Tibial nerve (tissue), 4 donors: ENCODE data around the gene FRMD4B. TPM values are rescaled to one million over a fixed set of nuclear protein-coding genes. Genes with fewer than 3 reads are reported as not detected.

Experiments
- DNase-seq, 2 donors: peaks; one replicate each; pipeline ENCODE4 v3.0.0-alpha.2; 2019; ENCODE audit warnings: low spot score in 2 of 2
- H3K27ac ChIP-seq, 4 donors: fragments of 200-600 bp; sonication (generic) in 3 of 4; one replicate each; pipeline ENCODE4 v1.5.1; 2017 to 2019; ENCODE audit warnings: mild to moderate bottlenecking in 1 of 4
- H3K27me3 ChIP-seq, 2 donors: fragments of 200-600 bp; sonication (generic) in 1 of 2; one replicate each; pipeline versions ENCODE4 v1.5.1 to v1.6.0; 2017 to 2019
- H3K36me3 ChIP-seq, 3 donors: fragments of 200-600 bp; sonication (generic); one replicate each; pipeline ENCODE4 v1.5.1; 2018 to 2019
- H3K4me1 ChIP-seq, 4 donors: fragments of 200-600 bp; sonication (generic) in 3 of 4; one replicate each; pipeline ENCODE4 v1.5.1; 2017 to 2019
- H3K4me3 ChIP-seq, 4 donors: fragments of 200-600 bp; sonication (generic) in 3 of 4; one replicate each; pipeline ENCODE4 v1.5.1; 2017 to 2019; ENCODE audit warnings: mild to moderate bottlenecking in 1 of 4, moderate library complexity in 1 of 4
- H3K9me3 ChIP-seq, 4 donors: fragments of 200-600 bp; sonication (generic) in 3 of 4; one replicate each; pipeline ENCODE4 v1.5.1; 2017 to 2019
- EP300 ChIP-seq, 2 donors: sonication (generic); formaldehyde crosslinking; IDR thresholded peaks; one replicate each; pipeline ENCODE4 v1.6.1; 2017; ENCODE audit warnings: antibody characterized with exemption in 2 of 2, mild to moderate bottlenecking in 1 of 2
- POLR2A ChIP-seq, 2 donors: fragments of 450-650 bp; IDR thresholded peaks; one replicate each; pipeline ENCODE4 v1.6.1; 2017; ENCODE audit warnings: antibody characterized with exemption in 2 of 2, mild to moderate bottlenecking in 2 of 2, moderate library complexity in 2 of 2
- WGBS, 2 donors: methylation state at CpG; one replicate each; pipeline ENCODE4 v1.1.5; 2018; 5-methylcytosine and 5-hydroxymethylcytosine counted together
- total RNA-seq, 4 donors: library from RNA; depleted of rRNA; stranded (reverse); fragments of >200 nt; gene quantifications; one replicate each; pipeline ENCODE4 v1.1.0, GENCODE V29; 2016
- TF ChIP-seq, protein P1 (sequence below), 5 experiments: fragments of 200-600 bp in 3 of 5; fragments of 450-650 bp in 2 of 5; sonication (generic) in 3 of 5; IDR thresholded peaks; one replicate each; pipeline ENCODE4 v1.5.1; 2016 to 2019; ENCODE audit warnings: antibody characterized with exemption in 5 of 5, mild to moderate bottlenecking in 3 of 5, moderate library complexity in 2 of 5

The FRMD4B gene
- total RNA-seq = 10 to 100 TPM; 41.7 to 62.1 (median 56.1) TPM

DNA sequence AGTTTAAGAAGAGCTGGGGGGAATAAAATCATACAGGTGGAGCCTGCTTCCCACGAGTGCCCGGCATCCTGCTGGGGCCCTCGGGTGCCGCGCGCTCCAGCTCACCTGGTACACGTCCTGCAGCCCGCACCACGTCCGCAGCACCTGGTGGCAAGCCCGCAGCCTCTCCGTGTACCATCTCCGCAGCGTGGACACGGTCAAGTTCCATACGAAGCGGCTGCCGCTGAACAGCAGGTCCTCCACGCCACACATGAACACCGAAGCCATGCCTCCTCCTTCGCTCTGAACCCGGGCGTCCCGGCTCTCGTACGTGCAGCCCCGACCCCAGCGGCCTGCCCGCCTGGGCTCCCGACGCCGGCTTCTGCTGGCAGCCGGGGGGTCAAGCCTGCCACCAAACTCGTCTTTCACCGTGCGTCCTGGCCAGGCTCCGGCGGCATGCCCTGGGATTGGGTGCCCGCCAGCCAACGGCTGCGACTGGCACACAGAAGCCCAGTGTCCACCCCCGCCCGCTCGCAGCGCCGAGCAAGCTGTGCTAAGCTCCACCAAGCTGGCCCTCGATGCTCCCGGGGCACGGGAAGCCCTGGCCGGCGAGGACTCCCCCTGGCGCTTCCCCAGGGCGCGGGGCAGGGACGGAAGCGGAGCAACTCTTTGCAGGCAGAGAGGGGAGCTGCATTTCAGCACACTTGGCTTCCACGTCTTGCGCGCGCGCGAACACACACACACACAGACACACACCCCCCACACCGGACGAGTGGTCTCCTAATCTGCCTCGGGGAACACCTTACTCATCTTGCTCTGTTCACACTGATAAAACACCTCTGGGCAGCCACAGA lies at the start of gene FRMD4B:
TSS of gene FRMD4B (minus strand) at position 366 of the 833 bp plus-strand sequence. CDS start at position 267, 99 bp downstream.
- DNase-seq = peak in 1 of 2 donors; percentile 41
- H3K27me3 ChIP-seq = no peaks in the 10 kb centered on the region
- no peaks in the 10 kb centered on the region for H3K36me3 ChIP-seq
- peak within 1 kb of the TSS in 3 of 4 donors; percentile 4 to 82 (median 47) for H3K27ac ChIP-seq
- H3K4me3 ChIP-seq = peak within 1 kb of the TSS; percentile 44 to 73 (median 52)
- peaks cover 0 to 57% (median 4%) of the 10 kb centered on the region in 4 donors for H3K4me1 ChIP-seq
- TF ChIP-seq EP300 (IDR thresholded peaks at IDR 0.05) (peak in 1 of 2 donors; percentile 48), POLR2A (IDR thresholded peaks at IDR 0.05) (no peak)
- TF ChIP-seq, protein P1, sequence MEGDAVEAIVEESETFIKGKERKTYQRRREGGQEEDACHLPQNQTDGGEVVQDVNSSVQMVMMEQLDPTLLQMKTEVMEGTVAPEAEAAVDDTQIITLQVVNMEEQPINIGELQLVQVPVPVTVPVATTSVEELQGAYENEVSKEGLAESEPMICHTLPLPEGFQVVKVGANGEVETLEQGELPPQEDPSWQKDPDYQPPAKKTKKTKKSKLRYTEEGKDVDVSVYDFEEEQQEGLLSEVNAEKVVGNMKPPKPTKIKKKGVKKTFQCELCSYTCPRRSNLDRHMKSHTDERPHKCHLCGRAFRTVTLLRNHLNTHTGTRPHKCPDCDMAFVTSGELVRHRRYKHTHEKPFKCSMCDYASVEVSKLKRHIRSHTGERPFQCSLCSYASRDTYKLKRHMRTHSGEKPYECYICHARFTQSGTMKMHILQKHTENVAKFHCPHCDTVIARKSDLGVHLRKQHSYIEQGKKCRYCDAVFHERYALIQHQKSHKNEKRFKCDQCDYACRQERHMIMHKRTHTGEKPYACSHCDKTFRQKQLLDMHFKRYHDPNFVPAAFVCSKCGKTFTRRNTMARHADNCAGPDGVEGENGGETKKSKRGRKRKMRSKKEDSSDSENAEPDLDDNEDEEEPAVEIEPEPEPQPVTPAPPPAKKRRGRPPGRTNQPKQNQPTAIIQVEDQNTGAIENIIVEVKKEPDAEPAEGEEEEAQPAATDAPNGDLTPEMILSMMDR (IDR thresholded peaks at IDR 0.05) = peak in 1 of 5 experiments; percentile 8
- 2 to 11% methylated on average over 45 to 64 of the region's 65 CpGs for WGBS, 2 donors
- H3K9me3 ChIP-seq = no peaks in the 10 kb centered on the region

GRCh38 chr3:69433969-69434325 lies 48.1 kb upstream of the FRMD4B start:
- H3K27me3 ChIP-seq = no peaks in the 10 kb centered on the region
- TF ChIP-seq, protein P1 (IDR thresholded peaks at IDR 0.05) = no peak
- no peak for TF ChIP-seq POLR2A (IDR thresholded peaks at IDR 0.05)
- TF ChIP-seq EP300 (IDR thresholded peaks at IDR 0.05) = no peak
- WGBS, 2 donors = 44 to 46% methylated on average over 4 of the region's 4 CpGs

GRCh38 chr3:69433121-69433968 lies 47.5 kb upstream of the FRMD4B start:
- 65 to 71% methylated on average over 6 of the region's 6 CpGs for WGBS, 2 donors
- Histone ChIP-seq H3K9me3 (no peaks in the 10 kb centered on the region), H3K27ac (no peak overlapping the region), H3K4me1 (peaks cover 0 to 8% (median 3%) of the 10 kb centered on the region in 4 donors), H3K4me3 (no peak overlapping the region), H3K27me3 (no peaks in the 10 kb centered on the region), H3K36me3 (peaks cover 0 to 3% (median 0%) of the 10 kb centered on the region in 3 donors)
- no peak for DNase-seq
- TF ChIP-seq POLR2A (IDR thresholded peaks at IDR 0.05) = no peak
- TF ChIP-seq, protein P1 (IDR thresholded peaks at IDR 0.05) = no peak
- no peak for TF ChIP-seq EP300 (IDR thresholded peaks at IDR 0.05)

More at GRCh38 chr3:69433969-69434325, 48.1 kb upstream of the FRMD4B start:
- no peak for DNase-seq
- Histone ChIP-seq H3K36me3 (peaks cover 0 to 3% (median 0%) of the 10 kb centered on the region in 3 donors), H3K27ac (no peak overlapping the region), H3K4me1 (peaks cover 0 to 8% (median under 1%) of the 10 kb centered on the region in 4 donors), H3K4me3 (no peak overlapping the region), H3K9me3 (no peaks in the 10 kb centered on the region)

GRCh38 chr3:69428657-69429255 lies 42.9 kb upstream of the FRMD4B start:
- WGBS, 2 donors = 72 to 94% methylated on average over 1 of the region's 1 CpG

More at GRCh38 chr3:69428657-69429255, 42.9 kb upstream of the FRMD4B start:
- Histone ChIP-seq H3K36me3 (peaks cover 0 to 3% (median 0%) of the 10 kb centered on the region in 3 donors), H3K27me3 (no peaks in the 10 kb centered on the region), H3K4me3 (no peak overlapping the region), H3K27ac (no peak overlapping the region), H3K9me3 (no peaks in the 10 kb centered on the region), H3K4me1 (peaks cover 0 to 12% (median 0%) of the 10 kb centered on the region in 4 donors)
- no peak for DNase-seq
- TF ChIP-seq, protein P1 (IDR thresholded peaks at IDR 0.05) = no peak
- TF ChIP-seq EP300 (IDR thresholded peaks at IDR 0.05) = no peak
- TF ChIP-seq POLR2A (IDR thresholded peaks at IDR 0.05) = no peak
